NCI-H2196 treated with DMSO at 0.1 percent for 48 hours (cell line): ENCODE measurements around the gene TNS3.
A peak's percentile ranks its signal among the peaks of the same experiment; 100 is the strongest.
"Not testable (repeated sequence)": the region's sequence is repeated elsewhere in the genome, so short reads cannot be mapped to it uniquely, and the experiment has no call there.

Source experiments
- DNase-seq: peaks from one replicate; lab custom pipeline; 2025; ENCODE audit not compliant: unreplicated experiment; lab: John Stamatoyannopoulos, UW

Gene TNS3

DNA sequence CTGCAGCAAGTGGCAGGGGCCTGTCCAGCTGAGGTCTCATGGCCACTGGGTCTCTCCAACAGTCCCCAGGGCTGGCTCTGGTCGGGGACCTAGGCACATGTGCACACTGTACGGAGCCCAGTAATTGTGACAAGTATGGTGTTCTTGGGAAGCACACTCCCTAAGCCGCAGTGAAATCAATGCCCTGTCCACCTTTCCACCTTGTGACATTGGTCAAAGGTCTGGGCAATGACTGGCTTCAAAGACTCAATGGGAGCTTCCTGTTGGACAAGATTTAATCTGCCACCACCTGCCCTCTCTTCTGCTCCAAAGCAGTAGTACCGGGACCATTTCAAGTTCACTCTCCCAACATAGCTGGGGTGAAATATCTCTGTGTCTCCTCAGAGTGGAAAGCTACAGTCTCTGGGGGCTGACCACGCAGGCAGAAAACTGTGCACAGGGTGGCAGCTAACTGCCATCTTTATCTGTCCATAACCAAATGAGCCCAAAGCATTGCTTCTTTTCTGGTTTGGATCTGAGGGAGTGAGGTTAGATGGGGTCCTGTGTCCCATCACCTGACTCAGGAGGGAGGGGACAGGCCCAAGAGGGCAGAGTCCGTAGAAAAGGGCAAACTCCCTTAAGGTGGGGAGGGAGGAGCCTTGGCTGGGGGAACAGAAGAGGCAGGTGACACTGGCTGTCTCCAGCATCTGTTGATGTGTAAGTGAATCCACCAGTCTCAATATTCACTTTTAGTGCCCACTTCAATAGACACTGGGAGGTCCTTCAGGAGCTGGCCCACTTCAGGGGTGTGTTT lies 307.7 kb downstream of the TNS3 start:
- no peak for DNase-seq

DNA sequence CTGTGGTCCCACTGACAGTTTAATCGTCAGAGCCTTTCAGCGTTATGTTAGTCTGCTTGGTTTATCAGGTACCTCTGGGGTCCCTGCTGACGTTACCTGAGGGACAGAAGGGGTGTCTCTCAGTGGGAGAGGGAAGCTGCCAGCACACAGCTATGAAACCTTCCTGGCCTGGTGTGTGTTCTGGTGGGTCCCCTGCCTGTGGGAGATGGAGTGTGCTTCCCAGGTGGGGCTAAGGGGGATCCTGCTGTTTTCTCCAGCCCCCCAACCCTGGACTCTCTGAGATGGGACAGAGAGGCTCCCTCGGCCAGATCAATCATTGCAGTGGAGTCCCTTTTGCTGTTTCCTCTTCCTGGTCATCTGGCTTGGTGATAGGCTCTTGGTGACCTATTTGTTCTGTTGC lies 308.8 kb downstream of the TNS3 start:
- no peak for DNase-seq

DNA sequence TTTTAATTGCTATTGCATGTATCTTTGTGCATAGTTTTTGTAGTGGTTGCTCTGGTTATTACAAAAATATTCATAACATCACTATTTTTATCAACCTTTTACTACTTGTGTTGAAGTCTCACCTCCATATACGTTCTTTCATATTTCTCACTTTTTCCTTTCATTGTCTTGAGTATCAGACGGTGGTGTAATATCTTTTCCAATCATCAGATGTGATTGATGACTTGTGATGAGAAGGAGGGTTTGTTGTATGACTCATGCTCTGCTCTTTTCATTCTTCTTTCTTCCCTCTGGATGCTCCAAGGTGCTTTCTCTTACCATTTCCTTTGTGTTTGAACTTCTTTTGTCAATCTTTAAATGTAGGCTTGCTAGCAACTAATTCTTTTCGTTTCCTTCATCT lies 310.2 kb downstream of the TNS3 start:
- DNase-seq: no peak

DNA sequence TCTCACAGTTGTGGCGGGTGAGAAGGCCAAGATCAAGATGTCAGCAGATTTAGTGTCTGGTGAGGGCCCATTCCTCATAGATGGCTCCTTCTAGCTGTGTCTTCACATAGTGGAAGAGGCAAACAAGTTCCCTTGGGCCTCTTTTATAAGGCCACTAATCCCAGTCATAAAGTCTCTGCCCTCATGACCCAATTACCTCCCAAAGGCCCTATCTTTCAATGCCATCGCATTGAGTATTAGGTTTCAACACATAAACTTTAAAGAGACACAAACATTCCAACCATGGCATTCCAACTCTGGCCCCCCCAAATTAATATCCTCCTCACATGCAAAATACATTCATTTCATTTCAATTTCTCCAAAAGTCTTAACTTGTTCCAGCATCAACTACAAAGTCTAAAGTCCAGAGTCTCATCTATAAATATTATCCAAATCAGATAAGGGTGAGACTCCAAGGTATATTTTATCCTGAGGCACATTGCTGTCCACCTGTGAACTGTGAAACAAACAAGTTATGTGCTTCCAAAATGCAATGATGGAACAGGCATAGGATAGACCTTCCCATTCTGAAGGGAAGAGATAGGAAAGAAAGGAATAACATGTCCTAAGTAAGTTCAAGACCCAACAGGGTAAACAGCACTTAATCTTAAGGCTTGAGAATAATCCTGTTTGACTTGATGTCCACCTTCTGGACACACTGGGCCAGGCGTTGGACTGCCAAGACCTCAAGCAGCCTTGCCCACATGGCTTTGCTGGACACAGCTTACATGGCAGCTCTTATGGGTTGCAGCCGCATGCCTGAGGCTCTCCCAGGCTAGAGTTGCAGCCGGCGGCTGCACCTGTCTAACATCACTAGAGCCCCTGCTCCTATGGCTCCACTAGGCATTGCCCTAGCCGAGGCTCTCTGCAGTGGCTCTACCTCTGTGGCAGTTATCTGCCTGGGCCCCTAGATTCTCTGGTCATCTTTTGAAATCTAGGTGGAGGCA lies 312.8 kb downstream of the TNS3 start:
- DNase-seq: no peak

DNA sequence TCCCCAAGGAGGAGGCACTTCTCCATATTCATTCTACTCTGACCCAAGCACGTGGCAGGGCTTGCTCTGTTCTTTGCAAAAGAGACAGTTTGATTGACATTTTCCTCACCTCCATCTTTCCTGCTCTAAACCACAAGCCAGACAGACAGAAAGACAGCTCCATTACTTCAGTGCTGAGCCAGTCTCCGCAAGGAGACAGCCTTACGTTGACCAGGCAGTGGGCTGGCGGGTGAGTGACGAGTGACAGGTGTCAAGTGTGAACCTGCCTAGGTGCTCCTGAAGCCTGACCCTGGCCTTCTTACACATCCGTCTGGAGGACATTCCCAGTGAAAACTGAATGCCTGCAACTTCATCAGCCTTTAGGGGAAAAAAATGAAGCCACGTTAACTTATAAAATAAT lies 314.6 kb downstream of the TNS3 start:
- no peak for DNase-seq

DNA sequence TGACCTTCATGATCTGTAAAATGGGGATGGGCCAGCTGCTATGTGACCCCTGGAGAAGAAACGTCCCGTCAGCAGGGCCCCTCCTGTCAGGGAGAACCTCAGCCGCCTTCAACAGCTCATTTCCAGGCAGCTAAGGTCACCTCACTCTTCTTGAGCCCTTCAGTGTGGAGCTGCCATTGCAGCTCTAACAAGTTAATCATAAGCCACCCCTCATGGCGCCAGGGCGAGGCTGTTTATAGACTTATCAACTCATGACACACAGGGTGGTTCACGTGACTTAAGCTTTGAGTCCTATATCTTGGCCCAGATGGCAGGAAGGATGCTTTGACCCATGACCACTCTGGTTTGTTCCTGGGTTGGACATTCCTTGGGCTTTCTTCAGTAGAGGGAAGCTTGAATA lies 315.1 kb downstream of the TNS3 start:
- no peak for DNase-seq

DNA sequence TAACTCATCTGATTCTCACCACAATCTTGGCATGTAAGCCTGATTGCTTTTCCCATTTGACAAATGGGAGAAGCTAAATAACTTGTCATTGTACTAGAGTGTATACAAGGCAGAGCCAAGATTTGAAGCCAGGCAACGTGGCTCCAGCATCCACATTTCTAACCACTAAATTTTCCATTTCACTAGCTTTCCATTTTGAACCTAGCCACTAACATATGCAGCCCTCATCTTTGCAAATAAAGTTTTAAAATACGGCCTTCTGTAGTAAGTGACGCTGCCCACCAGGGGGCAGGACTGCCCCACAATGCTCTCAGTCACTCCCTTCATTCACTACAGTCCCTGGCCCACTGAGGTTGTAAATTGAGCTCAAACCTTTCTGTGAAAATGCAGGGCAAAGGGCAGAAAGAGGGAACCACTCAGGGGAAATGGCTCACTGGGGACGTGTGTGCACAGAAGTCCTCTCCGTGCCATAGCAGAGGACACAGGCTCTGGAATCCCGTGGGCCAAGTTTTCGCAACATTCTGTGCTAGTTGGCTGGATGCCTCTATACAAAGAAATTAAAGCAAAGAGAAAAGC lies 315.7 kb downstream of the TNS3 start:
- peak; percentile 32 for DNase-seq

DNA sequence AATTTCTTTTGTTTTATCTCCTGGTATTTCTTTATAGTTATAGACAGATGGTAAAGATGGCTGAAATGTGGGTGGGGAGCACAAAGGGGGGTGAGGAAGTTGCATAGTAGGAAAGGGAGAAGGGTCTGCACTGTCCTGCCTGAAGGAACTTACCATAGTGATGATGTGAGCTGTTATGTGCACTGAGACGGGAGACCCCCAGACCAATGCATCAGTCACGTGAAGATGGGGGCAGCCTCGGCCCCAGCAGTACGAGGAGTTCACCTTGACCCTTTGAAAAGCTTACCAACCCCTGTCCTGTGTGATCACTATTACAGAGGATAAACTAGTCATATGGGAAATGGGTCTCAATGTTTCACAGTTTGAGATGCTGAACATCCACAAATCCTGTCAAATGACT lies 316.3 kb downstream of the TNS3 start:
- no peak for DNase-seq

DNA sequence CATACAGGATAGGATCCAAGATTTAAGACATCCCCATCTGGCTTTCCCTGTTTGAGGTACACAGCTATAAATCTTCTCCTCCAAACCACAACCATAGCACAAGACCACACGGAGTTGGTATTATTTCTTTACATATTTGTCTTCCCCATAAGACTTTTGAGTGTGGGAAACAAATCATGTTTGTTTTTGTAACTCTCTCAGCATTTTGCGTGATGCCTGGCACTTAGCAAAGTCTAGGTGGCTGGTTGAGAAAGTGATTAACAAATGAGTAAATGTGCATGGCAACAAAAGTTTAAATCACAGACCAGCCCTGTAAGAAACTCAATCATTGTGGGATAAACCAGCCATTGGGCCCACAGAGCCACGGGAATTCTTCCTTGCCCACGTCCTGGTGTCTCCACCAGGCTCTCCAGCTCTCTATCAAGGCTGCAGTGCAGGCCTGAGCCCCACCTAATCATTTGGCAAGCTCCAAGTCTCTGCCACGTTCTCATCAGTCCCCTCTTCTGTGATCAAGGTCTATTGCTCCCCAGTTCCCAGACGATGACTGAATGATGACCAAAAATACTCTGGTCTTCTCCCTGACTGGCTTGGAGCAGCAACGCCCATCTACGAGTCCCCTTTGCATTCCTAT lies 317.8 kb downstream of the TNS3 start:
- no peak for DNase-seq

DNA sequence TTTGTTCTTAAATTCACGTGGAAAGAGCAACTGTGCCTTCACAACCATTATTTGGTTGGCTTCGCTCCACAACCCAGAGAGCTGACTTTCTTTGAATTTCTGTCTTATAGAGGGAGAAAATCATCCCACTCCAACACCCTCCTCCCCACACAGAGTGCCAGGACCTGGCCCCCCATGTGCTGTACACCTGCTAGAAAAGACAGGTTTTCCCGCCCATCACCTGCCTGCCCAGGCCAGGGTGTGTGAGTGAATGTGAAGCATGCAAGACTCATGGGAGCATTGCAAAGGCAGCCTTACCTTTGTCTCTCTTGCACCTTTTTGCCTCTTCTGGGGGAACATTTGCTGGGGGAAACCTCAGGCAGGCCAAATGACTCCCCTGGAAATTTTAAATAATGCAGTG lies 319.0 kb downstream of the TNS3 start:
- no peak for DNase-seq

DNA sequence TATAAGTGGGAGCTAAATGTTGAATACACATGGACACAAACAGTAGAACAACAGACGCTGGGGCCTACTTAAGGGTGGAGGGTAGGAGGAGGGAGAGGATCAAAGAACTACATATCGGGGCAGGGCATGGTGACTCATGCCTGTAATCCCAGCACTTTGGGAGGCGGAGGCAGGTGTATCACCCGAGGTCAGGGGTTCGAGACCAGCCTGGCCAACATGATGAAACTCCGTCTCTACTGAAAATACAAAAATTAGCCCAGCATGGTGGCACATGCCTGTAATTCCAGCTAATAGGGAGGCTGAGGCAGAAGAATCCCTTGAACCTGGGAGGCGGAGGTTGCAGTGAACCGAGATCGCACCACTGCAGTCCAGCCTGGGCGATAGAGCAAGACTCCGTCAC lies 319.8 kb downstream of the TNS3 start:
- DNase-seq: not testable (repeated sequence)

DNA sequence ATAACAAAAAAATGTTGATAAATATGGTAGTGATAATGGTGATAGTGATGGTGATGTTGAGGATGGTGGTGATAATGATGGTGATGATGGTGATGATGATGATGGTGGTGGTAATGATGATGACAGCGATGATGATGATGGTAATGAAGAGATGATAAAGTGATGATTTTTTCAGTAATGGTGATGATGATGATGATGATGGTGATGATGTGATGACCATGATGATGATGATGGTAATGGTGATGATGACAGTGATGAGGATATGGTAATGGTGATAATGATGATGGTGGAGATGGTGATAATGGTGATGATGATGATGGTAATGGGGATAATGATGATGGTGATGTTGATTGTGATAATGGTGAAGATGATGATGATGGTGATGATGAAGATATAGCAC lies 321.6 kb downstream of the TNS3 start:
- no peak for DNase-seq

DNA sequence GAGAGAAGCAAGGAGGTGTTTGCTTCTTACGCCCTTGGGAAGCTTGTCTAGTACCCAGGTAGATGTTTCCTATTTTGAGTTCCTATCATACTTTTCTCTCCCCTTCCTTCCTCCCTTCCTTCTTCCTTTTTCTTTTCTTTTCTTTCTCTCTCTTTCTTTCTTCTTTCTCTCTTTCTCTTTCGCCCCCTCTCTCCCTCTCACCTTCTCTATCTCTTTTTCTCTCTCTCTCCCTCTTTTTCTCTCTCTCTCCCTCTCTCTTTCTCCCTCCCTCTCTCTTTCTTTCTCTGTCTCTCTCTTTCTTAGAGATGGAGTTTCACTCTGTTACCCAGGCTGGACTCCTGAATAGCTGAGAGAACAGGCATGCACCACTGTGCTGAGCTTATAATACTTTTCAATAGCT lies 322.2 kb downstream of the TNS3 start:
- no peak for DNase-seq

DNA sequence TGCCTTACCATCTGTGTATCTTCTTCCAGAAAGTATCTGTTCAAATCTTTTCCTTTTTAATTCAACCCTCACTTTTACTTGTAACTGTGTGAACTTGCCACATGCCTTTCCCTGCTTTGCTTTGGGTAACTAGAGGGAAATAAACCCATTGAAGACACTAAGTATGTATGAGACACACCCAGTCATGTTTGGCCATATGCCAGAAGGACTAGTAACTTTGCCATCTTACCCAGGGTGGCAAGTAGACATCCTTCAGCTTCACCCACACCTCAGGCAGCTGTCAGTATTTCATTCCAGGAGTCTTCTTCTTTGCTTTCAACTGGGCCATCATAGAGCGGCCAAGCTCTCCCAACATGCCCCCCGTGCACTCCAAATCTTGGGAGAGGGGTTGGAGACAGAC lies 323.1 kb downstream of the TNS3 start:
- no peak for DNase-seq

DNA sequence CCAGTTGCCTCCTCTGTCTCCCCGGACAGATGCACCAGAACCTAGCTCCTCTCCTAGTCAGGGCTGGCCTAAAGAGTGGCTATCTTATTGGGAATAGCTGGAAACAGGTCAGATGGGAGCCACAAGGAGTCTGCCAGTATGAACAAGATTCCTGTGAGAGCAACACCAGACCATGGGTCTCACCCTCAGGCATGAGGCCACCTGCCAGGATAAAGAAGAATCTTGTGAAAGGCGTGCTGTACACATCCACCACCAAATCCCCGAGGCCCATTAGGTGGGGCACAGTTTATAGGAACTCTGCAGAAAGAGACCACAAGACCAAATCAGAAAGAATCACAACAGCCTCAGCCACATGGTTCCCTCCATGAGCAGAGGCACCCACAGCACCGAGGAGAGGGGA lies 325.9 kb downstream of the TNS3 start:
- DNase-seq: no peak

DNA sequence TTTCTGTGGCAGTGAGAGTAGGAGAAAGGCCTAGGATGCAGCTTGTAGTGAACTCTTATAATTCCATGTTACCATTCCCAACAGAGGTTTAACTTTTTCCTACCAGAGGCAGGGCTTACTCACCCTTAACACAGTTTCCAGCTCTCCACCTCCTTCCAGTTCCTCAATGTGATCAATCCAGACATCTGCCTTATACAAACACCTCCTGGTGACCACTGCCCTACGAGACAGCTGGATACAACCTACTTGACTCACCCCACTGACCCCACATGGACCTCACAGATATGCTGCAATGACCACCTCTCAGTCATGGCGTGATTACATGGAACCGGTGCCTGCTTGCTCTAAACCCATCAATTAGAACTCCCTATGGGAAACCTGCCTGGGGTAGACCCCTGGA lies 326.5 kb downstream of the TNS3 start:
- DNase-seq: no peak

DNA sequence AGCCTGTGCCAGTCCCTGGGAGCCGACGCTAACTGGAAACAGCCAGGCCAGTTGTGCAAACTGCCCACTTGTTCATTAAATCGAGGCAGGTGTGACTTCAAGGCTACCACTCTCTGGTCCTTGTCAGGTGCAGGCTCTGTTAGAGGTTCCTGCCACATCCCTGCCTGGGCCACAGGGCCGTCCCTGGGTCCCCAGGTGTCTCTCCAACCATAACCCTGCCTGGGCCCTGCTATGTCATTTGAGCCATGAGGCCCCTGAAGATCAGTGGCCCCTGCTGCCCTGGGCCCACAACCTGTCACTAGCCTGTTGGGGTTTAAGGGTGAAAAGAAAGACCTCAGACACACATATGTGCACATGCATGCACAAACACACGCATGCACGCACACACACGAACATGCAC lies 326.9 kb downstream of the TNS3 start:
- no peak for DNase-seq

DNA sequence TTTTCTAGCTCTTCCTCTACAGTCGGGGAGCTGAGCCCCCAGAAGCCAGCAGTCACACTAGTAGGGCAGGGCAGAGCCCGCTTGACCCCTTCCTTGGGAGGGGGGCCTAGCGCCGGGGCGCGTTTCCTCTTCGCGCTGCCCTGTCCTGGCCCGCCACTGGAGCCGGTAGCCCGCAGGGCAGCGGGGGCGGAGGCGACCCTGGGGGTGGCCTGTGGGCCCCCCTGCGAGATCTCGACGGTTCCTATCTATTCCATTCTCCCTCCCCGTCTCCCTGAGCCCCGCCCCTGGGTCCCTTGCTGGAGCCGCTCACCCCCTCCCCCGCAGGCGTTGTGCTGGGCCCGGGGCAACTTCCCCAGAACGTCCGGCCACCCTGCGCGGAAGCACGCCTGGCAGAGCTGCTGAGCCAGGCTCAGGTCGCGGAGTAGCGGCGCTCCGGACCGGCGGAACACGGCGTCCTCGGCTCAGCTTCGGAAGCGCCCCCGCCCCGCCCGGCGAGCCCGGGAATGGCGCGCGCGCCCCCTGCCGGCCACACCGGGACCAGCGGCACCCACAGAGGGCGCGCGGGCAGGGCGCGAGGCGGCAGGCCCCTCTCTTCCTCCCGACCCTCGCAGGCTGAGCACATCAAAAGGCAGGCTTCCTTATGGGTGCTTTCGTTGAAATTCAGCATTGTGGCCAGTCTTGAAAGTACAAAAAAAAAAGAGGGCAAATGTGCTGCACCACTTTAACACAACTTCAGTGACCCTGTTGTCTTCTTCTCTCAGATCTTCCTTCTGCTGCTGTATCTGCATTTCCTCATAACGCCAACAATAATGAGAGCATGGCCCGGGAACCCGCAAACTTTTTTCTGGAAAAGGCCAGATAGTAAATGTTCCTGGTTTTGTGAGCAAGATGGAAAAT lies 327.6 kb downstream of the TNS3 start:
- DNase-seq: peak; percentile 18

DNA sequence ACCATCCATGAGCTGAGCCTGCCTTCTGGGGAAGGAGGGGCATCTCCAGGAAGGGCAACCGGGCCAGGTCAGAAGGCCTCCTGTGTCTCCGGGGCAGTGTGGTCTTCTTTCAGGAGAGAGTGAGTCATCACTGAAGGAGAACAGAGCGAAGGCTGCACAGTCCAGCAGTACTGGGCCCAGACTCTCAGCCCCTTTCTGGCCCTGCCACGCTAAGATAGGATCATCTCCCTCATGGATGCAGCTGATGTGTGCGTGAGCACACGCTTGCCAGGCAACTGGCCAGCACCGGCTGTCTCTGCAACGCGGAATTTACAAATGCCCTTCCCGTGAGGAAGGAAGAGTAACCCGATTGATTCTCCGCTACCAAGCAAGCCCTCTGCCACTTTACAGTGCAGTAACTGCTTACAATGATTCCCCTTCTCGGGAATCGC lies 328.2 kb downstream of the TNS3 start:
- DNase-seq: no peak

DNA sequence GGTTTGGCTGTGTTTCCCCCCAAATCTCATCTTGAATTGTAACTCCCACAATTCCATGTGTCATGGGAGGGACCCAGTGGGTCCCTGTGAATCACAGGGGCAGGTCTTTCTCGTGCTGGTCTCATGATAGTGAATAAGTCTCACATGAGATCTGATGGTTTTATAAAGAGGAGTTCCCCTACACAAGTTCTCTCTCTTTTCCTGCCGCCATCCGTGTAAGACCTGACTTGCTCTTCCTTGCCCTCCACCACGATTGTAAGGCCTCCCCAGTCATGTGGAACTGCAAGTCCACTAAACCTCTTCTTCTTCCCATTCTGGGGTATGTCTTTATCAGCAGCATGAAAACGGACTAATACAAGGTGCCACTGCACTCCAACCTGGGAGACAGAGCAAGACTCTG lies 329.2 kb downstream of the TNS3 start:
- no peak for DNase-seq
